B cell (primary cell): ENCODE results near the gene BCKDK. TPM values are rescaled to one million over a fixed set of nuclear protein-coding genes. Genes with fewer than 3 reads are reported as not detected.

Source experiments
- ATAC-seq: fragments of 200-7000 bp; cut with Tn5 transposase; one replicate; pipeline ENCODE4 v1.10.0; 2021; ENCODE audit warnings: low read depth, mild to moderate bottlenecking, moderate number of reproducible peaks, moderate library complexity
- CTCF ChIA-PET: fragments of 350-600 bp; sonication (Branson Sonifier 250); formaldehyde crosslinking; loops from one replicate; lab custom pipeline; 2021; ENCODE audit warnings: antibody characterized with exemption, inconsistent platforms; lab: Charles Lee
- POLR2A ChIA-PET: fragments of 350-600 bp; sonication (Branson Sonifier 250); formaldehyde crosslinking; loops from one replicate; lab custom pipeline; 2021; ENCODE audit warnings: antibody characterized with exemption; lab: Charles Lee
- DNase-seq: peaks from one replicate; pipeline ENCODE4 v3.0.0; 2013
- H2AFZ ChIP-seq: 2 replicates; pipeline ENCODE4 v1.6.1; 2012; ENCODE audit warnings: mild to moderate bottlenecking, low read depth, low read length; ENCODE audit not compliant: insufficient read depth, poor library complexity, severe bottlenecking
- H3K27ac ChIP-seq, 2 donors: 1 replicate in 1 of 2; 2 replicates in 1 of 2; pipeline ENCODE4 v1.5.1; 2012 to 2013; ENCODE audit warnings: low read length in 2 of 2, mild to moderate bottlenecking in 2 of 2, moderate library complexity in 1 of 2
- H3K27me3 ChIP-seq, 4 experiments: fragments of 200-600 bp in 1 of 4; sonication (generic) in 1 of 4; replicated peaks in 1 of 4; 1 replicate in 2 of 4; 2 replicates in 2 of 4; pipeline versions ENCODE4 v1.6.1 to v1.7.0; 2013 to 2016; ENCODE audit warnings: low read length in 3 of 4, mild to moderate bottlenecking in 2 of 4, mixed read lengths in 1 of 4, moderate library complexity in 1 of 4; ENCODE audit not compliant: insufficient read depth in 4 of 4, control insufficient read depth in 3 of 4; ENCODE audit errors: control extremely low read depth in 1 of 4
- H3K36me3 ChIP-seq, 2 experiments: replicated peaks in 1 of 2; 1 replicate in 1 of 2; 2 replicates in 1 of 2; pipeline versions ENCODE4 v1.6.1 to v1.7.1; 2013; ENCODE audit warnings: low read length in 1 of 2; ENCODE audit not compliant: insufficient read depth in 2 of 2, control insufficient read depth in 1 of 2; ENCODE audit errors: control extremely low read depth in 1 of 2, extremely low read depth in 1 of 2
- H3K4me1 ChIP-seq, 2 donors: fragments of 200-600 bp in 1 of 2; sonication (generic) in 1 of 2; 1 replicate in 1 of 2; 2 replicates in 1 of 2; pipeline versions ENCODE4 v1.5.1 to v1.6.1; 2013 to 2017; ENCODE audit warnings: low read length in 2 of 2; ENCODE audit not compliant: control insufficient read depth in 2 of 2, insufficient read depth in 2 of 2
- H3K4me2 ChIP-seq: replicated peaks from 2 replicates; pipeline ENCODE3; 2012; ENCODE audit warnings: mild to moderate bottlenecking, low read depth, low read length; ENCODE audit not compliant: poor library complexity, severe bottlenecking
- H3K4me3 ChIP-seq, 5 experiments: fragments of 200-600 bp in 1 of 5; sonication (generic) in 1 of 5; 1 replicate in 3 of 5; 2 replicates in 2 of 5; pipeline versions ENCODE4 v1.5.1 to v1.7.0; 2011 to 2016; ENCODE audit warnings: low read length in 4 of 5, mild to moderate bottlenecking in 4 of 5, low read depth in 2 of 5, control low read depth in 1 of 5, moderate library complexity in 1 of 5; ENCODE audit not compliant: insufficient read depth in 1 of 5; ENCODE audit errors: control extremely low read depth in 1 of 5, extremely low read depth in 1 of 5
- H3K79me2 ChIP-seq: fragments of 200-600 bp; sonication (generic); one replicate; pipeline ENCODE4 v1.6.0; 2016; ENCODE audit warnings: low read length; ENCODE audit not compliant: control insufficient read depth, insufficient read depth
- H3K9ac ChIP-seq: fragments of 200-600 bp; sonication (generic); 2 replicates; pipeline ENCODE4 v1.6.1; 2017; ENCODE audit warnings: mild to moderate bottlenecking, low read length, moderate library complexity
- H3K9me3 ChIP-seq, 3 donors: one replicate each; pipeline versions ENCODE4 v1.6.1 to v1.7.1; 2013; ENCODE audit warnings: low read length in 2 of 3; ENCODE audit not compliant: control insufficient read depth in 2 of 3, insufficient read depth in 1 of 3; ENCODE audit errors: control extremely low read depth in 1 of 3
- H4K20me1 ChIP-seq: 2 replicates; pipeline ENCODE4 v1.6.0; 2012; ENCODE audit warnings: mild to moderate bottlenecking, low read length; ENCODE audit not compliant: insufficient read depth, control insufficient read depth, poor library complexity, severe bottlenecking
- H3K27ac Mint-ChIP-seq: one replicate; pipeline ENCODE4 v1.8.0; 2021; ENCODE audit warnings: mixed read lengths
- H3K27me3 Mint-ChIP-seq: one replicate; pipeline ENCODE4 v1.8.0; 2021; ENCODE audit warnings: mixed read lengths
- H3K4me1 Mint-ChIP-seq: one replicate; pipeline ENCODE4 v1.8.0; 2021; ENCODE audit warnings: mixed read lengths
- H3K4me3 Mint-ChIP-seq: one replicate; pipeline ENCODE4 v1.8.0; 2021; ENCODE audit warnings: mixed read lengths
- H3K9me3 Mint-ChIP-seq: one replicate; pipeline ENCODE4 v1.8.0; 2022; ENCODE audit warnings: mixed read lengths; ENCODE audit not compliant: insufficient read depth
- CTCF ChIP-seq: fragments of 200-600 bp; IDR thresholded peaks from one replicate; pipeline ENCODE4 v1.8.0; 2022; ENCODE audit warnings: antibody characterized with exemption, mild to moderate bottlenecking
- EZH2 ChIP-seq: IDR thresholded peaks from 2 replicates; pipeline ENCODE4 v1.6.1; 2012; ENCODE audit warnings: borderline replicate concordance, low read depth, mild to moderate bottlenecking, moderate library complexity, low read length; ENCODE audit not compliant: insufficient read depth, poor library complexity, severe bottlenecking
- WGBS: methylation state at CpG from one replicate; pipeline ENCODE4 v1.1.5; 2013; ENCODE audit warnings: missing lambda C conversion rate; ENCODE audit not compliant: insufficient coverage; 5-methylcytosine and 5-hydroxymethylcytosine counted together
- intact Hi-C: fragments of 100-400 bp; cut with micrococcal nuclease; formaldehyde crosslinking; loops from one replicate; pipeline ENCODE4 v1.10.0; 2022
- polyA plus RNA-seq: library from polyadenylated mRNA; depleted of rRNA; stranded (reverse); fragments of >200 nt; gene quantifications from 2 replicates; pipeline ENCODE4 v1.2.3, GENCODE V29; 2012
- total RNA-seq, 2 donors: library from RNA; stranded (reverse); fragments of 120-200 nt in 1 of 2; gene quantifications; 1 replicate in 1 of 2; 2 replicates in 1 of 2; pipeline versions ENCODE4 v1.2.3 to v1.2.4, GENCODE V29; 2013 to 2022

BCKDK gene
- total and polyA plus RNA-seq, 2 donors (not counting 1 experiment from before 2014, with no cell fraction given) = 24.7 to 27.6 TPM

GRCh38 chr16:31093132-31093703, 15.0 kb upstream of the BCKDK start:
- 88% methylated on average over 5 of the region's 17 CpGs for WGBS
- no peak overlapping the region for H3K9ac ChIP-seq

More at GRCh38 chr16:31093132-31093703, 15.0 kb upstream of the BCKDK start:
- Histone ChIP-seq H3K4me1 (peaks cover 14 to 31% of the 10 kb centered on the region in 2 donors), H3K4me2 (peak overlapping the region; percentile 85), H3K79me2 (peaks cover 18% of the 10 kb centered on the region), H4K20me1 (no peaks in the 10 kb centered on the region), H3K36me3 (peaks cover 0 to 5% of the 10 kb centered on the region in 2 experiments), H3K9me3 (no peaks in the 10 kb centered on the region), H2AFZ (no peak overlapping the region), H3K4me3 (no peak overlapping the region), H3K27me3 (no peaks in the 10 kb centered on the region), H3K27ac (no peak overlapping the region)
- ChIA-PET CTCF (interaction anchor here (1.3 kb wide), 1 partner anchor 19 kb away, joined by 4 read pairs; the partner anchor contains the start of genes ZNF646 and ZNF668), POLR2A (interaction anchor here (1.7 to 1.8 kb wide), 2 partner anchors 19 to 49 kb away, joined by 5 to 6 read pairs; partner anchors contain the start of genes ZNF646 and ZNF668)
- no peaks in the 10 kb centered on the region for H3K27me3 Mint-ChIP-seq
- peak overlapping the region; percentile 62 for H3K4me3 Mint-ChIP-seq
- peak overlapping the region; percentile 20 for H3K27ac Mint-ChIP-seq
- no peak for DNase-seq
- no peak for ATAC-seq
- intact Hi-C loops = no loop called here
- TF ChIP-seq EZH2 (no peak), CTCF (no peak)
- peaks cover 29% of the 10 kb centered on the region for H3K4me1 Mint-ChIP-seq
- no peaks in the 10 kb centered on the region for H3K9me3 Mint-ChIP-seq
